Brain microvascular endothelial cell (primary cell): ENCODE data around the gene ERBB4.
A peak's percentile ranks its signal among the peaks of the same experiment; 100 is the strongest.

Experiments
- DNase-seq: peaks from one replicate; pipeline ENCODE4 v3.0.0-alpha.2; 2020
- H3K27ac ChIP-seq: fragments of 250-450 bp; sonication (Bioruptor Pico); 2 replicates; pipeline ENCODE4 v1.5.1; 2020; ENCODE audit warnings: mild to moderate bottlenecking, moderate library complexity
- H3K27me3 ChIP-seq: fragments of 250-450 bp; sonication (Bioruptor Pico); replicated peaks from 2 replicates; pipeline ENCODE4 v1.5.1; 2020; ENCODE audit warnings: mild to moderate bottlenecking
- H3K36me3 ChIP-seq: fragments of 250-450 bp; sonication (Bioruptor Pico); replicated peaks from 2 replicates; pipeline ENCODE4 v1.5.1; 2020; ENCODE audit warnings: mild to moderate bottlenecking
- H3K4me3 ChIP-seq: 2 replicates; pipeline ENCODE4 v1.5.1; 2011; ENCODE audit warnings: low read depth, mild to moderate bottlenecking, control low read depth, low read length, moderate library complexity
- CTCF ChIP-seq: IDR thresholded peaks from 2 replicates; pipeline ENCODE4 v1.5.1; 2011; ENCODE audit warnings: low read depth, mild to moderate bottlenecking, moderate library complexity, low read length, control low read depth, inconsistent platforms; ENCODE audit errors: missing control alignments
- in situ Hi-C: cut with HindIII; loops from 2 replicates; pipeline ENCODE4 v1.10.0; 2017; ENCODE audit warnings: low sequenced_read_pairs, low pct_ligation_motif_present

Gene ERBB4

GRCh38 chr2:212153923-212154322 is 384.7 kb downstream of the ERBB4 start:
- TF ChIP-seq CTCF: no peak
- H3K4me3 ChIP-seq: no peak overlapping the region
- no peaks in the 10 kb centered on the region for H3K36me3 ChIP-seq
- no peak overlapping the region for H3K27ac ChIP-seq
- DNase-seq: no peak
- H3K27me3 ChIP-seq: no peaks in the 10 kb centered on the region
- in situ Hi-C loops: no loop called here

GRCh38 chr2:212147921-212148513 is 390.6 kb downstream of the ERBB4 start:
- no peak overlapping the region for H3K4me3 ChIP-seq
- H3K27me3 ChIP-seq: no peaks in the 10 kb centered on the region
- no peaks in the 10 kb centered on the region for H3K36me3 ChIP-seq
- no peak for DNase-seq
- in situ Hi-C loops: no loop called here
- H3K27ac ChIP-seq: no peak overlapping the region
- TF ChIP-seq CTCF: peak; percentile 22

GRCh38 chr2:212146416-212146815 is 392.2 kb downstream of the ERBB4 start:
- TF ChIP-seq CTCF: no peak
- H3K36me3 ChIP-seq: no peaks in the 10 kb centered on the region
- DNase-seq: no peak

GRCh38 chr2:212145121-212145520 is 393.5 kb downstream of the ERBB4 start:
- in situ Hi-C loops: no loop called here
- H3K27ac ChIP-seq: peak overlapping the region; percentile 37
- H3K36me3 ChIP-seq: no peaks in the 10 kb centered on the region
- peak; percentile 37 for DNase-seq
- no peaks in the 10 kb centered on the region for H3K27me3 ChIP-seq
- TF ChIP-seq CTCF: no peak
- no peak overlapping the region for H3K4me3 ChIP-seq

More at GRCh38 chr2:212146416-212146815, 392.2 kb downstream of the ERBB4 start:
- Histone ChIP-seq H3K27me3 (no peaks in the 10 kb centered on the region), H3K27ac (no peak overlapping the region), H3K4me3 (no peak overlapping the region)
- in situ Hi-C loops: no loop called here

- H3K27me3 ChIP-seq: no peaks in the 10 kb centered on the region
- no peak overlapping the region for H3K27ac ChIP-seq
- no peak for DNase-seq
- H3K36me3 ChIP-seq: no peaks in the 10 kb centered on the region
- in situ Hi-C loops: no loop called here
- no peak for TF ChIP-seq CTCF
- no peak overlapping the region for H3K4me3 ChIP-seq
Observed at GRCh38 chr2:212142631-212143030, 396.0 kb downstream of the ERBB4 start.

- in situ Hi-C loops: no loop called here
- no peak for TF ChIP-seq CTCF
- no peaks in the 10 kb centered on the region for H3K27me3 ChIP-seq
- H3K27ac ChIP-seq: no peak overlapping the region
- DNase-seq: no peak
- no peak overlapping the region for H3K4me3 ChIP-seq
- H3K36me3 ChIP-seq: no peaks in the 10 kb centered on the region
Observed at GRCh38 chr2:212141499-212141898, 397.1 kb downstream of the ERBB4 start.
